Coronary artery (tissue), 2 donors: ENCODE results near the gene TMPRSS13.
"Not testable (repeated sequence)": the region's sequence is repeated elsewhere in the genome, so short reads cannot be mapped to it uniquely, and the experiment has no call there.

Experiments
- DNase-seq: peaks from one replicate; pipeline ENCODE4 v3.0.0-alpha.2; 2017; ENCODE audit warnings: low spot score
- H3K27ac ChIP-seq, 2 donors: fragments of 200-600 bp; sonication (generic); one replicate each; pipeline ENCODE4 v1.5.1; 2016 to 2019
- H3K4me3 ChIP-seq: fragments of 200-600 bp; sonication (generic); 2 replicates; pipeline ENCODE4 v1.5.1; 2016; ENCODE audit warnings: mild to moderate bottlenecking, moderate library complexity
- TF ChIP-seq, protein P1 (sequence below): fragments of 200-600 bp; sonication (generic); IDR thresholded peaks from one replicate; pipeline ENCODE4 v1.5.1; 2019; ENCODE audit warnings: antibody characterized with exemption

The TMPRSS13 gene

DNA sequence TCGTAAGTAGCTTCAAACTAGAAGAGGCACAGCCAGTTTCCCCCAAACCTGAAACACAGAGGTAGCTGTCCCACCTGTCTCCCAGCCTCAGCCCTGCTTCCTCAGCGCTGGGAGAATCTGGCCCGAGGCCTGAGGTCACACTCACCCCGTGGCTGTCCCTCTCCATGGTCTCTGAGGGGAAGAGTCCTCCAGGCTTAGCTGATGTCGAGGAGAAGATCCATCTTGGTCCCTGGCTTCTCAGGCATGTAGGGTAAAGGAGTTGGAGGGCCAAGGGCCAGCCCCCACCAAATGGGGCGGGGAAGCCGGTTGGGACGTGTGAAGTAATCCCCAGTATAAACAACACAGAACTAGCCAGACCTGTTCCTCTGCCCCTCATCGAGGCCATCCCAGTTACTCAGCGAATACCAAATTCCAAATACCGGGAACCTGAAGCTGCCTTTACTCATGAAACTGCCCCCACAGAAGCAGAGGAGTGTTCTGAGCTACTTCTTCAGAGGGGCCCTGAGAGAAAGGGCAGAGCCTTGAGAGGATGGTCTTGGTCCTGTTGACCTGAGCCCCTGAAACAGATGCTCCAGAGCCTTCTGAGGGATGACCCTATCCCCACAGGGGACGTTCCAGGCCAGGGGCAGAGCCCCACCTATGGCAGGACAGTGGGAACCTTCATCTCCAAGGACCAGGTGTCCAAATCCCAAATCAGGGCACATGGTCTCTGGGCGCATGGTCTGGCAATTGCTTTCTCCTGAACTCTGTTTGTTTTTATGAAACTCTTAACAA, at the start of gene TMPRSS13:
TMPRSS13 (minus strand) TSS at position 261 of the 774 bp plus-strand sequence; CDS start at position 166, 95 bp downstream.
- Histone ChIP-seq H3K4me3 (no peak within 1 kb of the TSS), H3K27ac (no peak within 1 kb of the TSS)
- TF ChIP-seq, protein P1, sequence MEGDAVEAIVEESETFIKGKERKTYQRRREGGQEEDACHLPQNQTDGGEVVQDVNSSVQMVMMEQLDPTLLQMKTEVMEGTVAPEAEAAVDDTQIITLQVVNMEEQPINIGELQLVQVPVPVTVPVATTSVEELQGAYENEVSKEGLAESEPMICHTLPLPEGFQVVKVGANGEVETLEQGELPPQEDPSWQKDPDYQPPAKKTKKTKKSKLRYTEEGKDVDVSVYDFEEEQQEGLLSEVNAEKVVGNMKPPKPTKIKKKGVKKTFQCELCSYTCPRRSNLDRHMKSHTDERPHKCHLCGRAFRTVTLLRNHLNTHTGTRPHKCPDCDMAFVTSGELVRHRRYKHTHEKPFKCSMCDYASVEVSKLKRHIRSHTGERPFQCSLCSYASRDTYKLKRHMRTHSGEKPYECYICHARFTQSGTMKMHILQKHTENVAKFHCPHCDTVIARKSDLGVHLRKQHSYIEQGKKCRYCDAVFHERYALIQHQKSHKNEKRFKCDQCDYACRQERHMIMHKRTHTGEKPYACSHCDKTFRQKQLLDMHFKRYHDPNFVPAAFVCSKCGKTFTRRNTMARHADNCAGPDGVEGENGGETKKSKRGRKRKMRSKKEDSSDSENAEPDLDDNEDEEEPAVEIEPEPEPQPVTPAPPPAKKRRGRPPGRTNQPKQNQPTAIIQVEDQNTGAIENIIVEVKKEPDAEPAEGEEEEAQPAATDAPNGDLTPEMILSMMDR = no peak
- no peak for DNase-seq

DNA sequence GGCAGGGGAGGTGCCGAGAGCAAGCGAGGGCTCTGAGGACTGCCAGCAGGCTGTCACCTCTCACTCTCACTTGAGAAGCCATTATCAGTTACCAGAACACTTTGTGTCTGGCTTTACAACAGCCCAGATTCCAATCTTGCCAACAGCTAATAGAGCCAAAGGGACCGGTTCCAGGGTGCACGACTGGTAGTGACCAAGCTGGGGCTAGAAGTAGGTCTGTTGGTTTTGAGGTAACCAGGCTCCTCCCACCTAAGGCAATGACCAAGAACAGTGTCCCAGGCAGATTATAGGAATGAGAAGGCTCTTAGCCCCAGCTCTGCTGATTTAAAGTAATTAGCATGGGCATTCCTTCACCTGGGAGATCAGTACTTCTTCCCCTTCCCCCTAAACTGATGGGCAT, 49.8 kb upstream of the TMPRSS13 start:
- peak overlapping the region in 1 of 2 donors; percentile 50 for H3K27ac ChIP-seq
- H3K4me3 ChIP-seq = no peak overlapping the region
- TF ChIP-seq, protein P1 = no peak
- DNase-seq = no peak

DNA sequence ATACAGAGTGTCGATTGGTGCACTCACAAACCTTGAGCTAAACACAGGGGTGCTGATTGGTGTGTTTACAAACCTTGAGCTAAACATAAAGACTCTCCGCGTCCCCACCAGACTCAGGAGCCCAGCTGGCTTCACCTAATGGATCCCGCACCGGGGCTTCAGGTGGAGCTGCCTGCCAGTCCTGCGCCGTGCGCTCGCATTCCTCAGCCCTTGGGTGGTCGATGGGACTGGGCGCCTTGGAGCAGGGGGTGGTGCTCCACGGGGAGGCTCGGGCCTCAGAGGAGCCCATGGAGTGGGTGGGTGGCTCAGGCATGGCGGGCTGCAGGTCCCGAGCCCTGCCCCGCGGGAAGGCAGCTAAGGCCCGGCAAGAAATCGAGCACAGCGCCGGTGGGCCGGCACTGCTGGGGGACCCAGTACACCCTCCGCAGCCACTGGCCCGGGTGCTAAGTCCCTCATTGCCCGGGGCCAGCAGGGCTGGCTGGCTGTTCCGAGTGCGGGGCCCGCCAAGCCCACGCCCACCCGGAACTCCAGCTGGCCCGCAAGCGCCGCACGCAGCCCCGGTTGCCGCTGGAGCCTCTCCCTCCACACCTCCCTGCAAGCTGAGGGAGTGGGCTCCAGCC, 49.2 kb upstream of the TMPRSS13 start:
- not testable (repeated sequence) for DNase-seq, H3K4me3 ChIP-seq
- peak overlapping the region in 1 of 2 donors; percentile 50 for H3K27ac ChIP-seq

DNA sequence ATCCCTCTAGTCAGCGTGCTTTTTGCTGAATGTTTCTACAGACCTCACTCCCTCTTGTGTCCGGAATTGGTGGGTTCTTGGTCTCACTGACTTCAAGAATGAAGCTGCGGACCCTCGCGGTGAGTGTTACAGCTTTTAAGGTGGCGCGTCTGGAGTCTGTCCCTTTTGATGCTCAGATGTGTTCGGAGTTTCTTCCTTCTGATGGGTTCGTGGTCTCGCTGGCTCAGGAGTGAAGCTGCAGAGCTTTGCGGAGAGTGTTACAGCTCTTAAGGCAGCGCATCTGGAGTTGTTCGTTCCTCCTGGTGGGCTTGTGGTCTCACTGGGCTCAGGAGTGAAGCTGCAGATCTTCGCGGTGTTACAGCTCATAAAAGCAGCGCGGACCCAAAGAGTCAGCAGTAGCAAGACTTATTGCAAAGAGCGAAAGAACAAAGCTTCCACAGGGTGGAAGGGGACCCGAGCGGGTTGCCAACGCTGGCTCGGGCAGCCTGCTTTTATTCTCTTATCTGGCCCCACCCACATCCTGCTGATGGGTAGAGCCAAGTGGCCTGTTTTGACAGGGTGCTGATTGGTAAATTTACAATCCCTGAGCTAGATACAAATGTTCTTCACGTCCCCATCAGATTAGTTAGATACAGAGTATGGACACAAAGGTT, 48.5 kb upstream of the TMPRSS13 start:
- H3K27ac ChIP-seq = peak overlapping the region in 1 of 2 donors; percentile 50
- DNase-seq, H3K4me3 ChIP-seq: not testable (repeated sequence)

DNA sequence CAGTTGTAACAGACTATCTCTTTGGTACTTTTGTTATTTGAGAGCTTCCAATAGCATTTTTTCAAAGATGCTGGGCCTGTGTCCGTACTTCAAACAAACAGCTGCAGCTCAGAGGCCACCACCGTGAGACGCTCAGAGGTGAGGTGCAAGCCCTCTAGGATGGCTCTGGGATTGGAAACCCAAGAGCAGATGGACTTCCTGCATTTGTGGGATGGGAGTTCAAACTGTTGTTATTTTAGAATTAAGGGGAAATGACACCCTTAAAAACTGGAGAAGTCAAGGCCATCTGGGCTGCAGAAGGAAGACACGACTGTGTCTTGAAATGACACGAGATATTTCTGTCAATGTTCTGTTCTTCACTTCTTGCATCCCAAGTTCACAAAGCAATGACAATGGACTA, 47.8 kb upstream of the TMPRSS13 start:
- DNase-seq = no peak
- H3K27ac ChIP-seq = peak overlapping the region in 1 of 2 donors; percentile 47
- TF ChIP-seq, protein P1 = no peak
- H3K4me3 ChIP-seq = no peak overlapping the region

DNA sequence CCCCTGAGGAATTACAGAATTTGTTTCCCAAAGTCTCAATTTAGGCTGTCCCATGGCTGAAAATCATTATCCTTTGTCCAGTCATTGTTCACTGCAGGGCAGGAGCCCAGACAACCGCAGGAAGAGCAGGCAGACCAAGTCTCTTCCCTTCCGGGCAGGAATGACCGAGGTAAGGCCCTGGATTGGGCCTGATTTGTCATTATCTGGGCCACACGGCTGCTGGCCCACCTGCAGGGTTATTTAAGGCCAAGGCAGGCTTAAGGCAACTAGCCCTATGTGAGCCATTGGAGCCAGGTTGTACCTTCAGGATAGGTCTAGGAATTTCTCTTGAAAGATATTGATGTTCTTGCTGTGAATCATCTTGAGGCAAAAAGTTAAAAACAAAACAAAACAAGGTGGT, 47.2 kb upstream of the TMPRSS13 start:
- TF ChIP-seq, protein P1 = no peak
- Histone ChIP-seq H3K4me3 (no peak overlapping the region), H3K27ac (peak overlapping the region in 1 of 2 donors; percentile 47)
- DNase-seq = no peak

DNA sequence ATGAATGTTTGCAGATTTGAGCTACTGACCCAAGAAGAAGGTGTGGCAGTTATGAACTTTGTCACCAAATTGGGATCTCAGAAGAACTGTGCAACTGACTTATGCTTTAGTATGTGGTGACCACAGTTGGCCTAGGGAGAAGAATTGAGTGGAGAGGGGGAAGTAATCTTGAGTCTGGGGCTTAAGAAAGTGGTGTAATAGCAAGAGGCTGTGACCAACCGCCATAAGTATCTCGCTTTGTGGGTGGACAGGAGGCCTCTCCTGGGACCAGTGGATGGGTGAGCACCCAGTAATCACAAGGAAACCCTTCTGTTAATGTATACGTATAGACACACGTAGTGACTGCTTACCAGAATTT, 44.3 kb upstream of the TMPRSS13 start:
- TF ChIP-seq, protein P1 = no peak
- no peak for DNase-seq
- Histone ChIP-seq H3K4me3 (no peak overlapping the region), H3K27ac (peak overlapping the region in 1 of 2 donors; percentile 2)
